ENCODE results near the gene GPATCH4.

Gene GPATCH4

DNA sequence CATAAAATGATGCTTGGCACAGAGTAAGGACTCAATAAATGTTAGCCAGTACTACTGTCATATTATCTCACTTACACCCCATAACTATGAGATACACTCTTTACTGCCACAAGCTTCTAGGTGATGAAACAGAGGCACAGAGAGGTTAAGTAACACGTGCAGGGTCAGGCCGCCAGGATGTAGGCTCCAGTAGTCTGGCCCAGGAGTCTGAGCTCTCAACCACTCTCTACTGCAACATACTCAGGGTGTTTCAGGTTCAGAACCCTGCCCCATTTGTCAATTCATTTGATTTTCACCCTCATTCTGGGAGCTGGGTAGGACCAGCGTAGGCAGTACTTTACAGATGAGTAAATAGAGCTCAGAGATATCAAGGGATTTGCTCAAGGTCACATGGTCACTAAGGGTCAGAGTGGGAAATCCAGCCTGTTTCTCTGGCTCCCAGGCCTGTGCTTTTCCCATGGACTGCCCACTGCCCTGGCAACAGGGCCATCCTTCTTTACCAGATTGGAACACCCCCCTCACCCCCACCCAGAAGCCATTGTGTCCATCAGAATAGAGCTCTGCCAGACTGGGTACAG lies 50.1 kb downstream of the GPATCH4 start:
- no peak for DNase-seq (ENCODE audit: low read depth in 2 of 2, low spot score in 1 of 2)

GRCh38 chr1:156550346-156550745 lies 50.9 kb downstream of the GPATCH4 start:
- no peak for DNase-seq (ENCODE audit: low read depth in 2 of 2, low spot score in 1 of 2)

DNA sequence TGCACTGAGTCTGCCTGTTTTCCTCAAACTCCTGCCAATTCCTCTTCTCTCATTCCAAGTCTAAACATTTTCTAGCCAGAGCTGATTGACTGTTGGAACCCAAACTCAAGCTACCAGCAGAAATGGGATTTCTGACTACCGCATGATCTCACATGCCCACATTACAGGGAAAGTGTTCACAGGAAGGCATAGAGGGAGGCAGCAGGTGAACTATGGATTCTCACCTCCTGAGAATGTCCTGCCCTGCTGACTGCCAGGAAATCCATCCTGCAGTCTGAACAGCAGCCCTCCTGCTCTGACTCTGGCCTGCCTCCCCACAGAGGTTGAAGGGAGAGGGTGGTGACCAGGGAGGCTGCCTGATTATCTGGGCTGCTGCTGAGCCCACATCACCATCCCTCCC lies 51.4 kb downstream of the GPATCH4 start:
- no peak for DNase-seq (ENCODE audit: low read depth in 2 of 2, low spot score in 1 of 2)

DNA sequence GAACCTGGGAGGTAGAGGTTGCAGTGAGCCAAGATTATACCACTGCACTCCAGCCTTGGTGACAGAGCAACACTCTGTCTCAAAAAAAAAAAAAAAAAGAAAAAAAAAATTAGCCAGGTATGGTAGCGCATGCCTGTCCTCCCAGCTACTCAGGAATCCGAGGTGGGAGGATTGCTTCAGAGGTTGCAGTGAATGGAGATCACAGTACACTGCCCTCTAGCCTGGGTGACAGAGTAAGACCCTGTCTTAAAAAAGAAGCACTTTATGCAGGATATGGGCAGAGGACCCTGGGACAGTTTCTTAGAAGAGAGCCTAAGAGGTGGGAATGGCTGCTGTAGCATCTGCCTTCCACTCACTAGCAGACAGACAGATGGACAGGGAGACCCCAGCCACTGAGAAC lies 51.9 kb downstream of the GPATCH4 start:
- no peak for DNase-seq (ENCODE audit: low read depth in 2 of 2, low spot score in 1 of 2)

DNA sequence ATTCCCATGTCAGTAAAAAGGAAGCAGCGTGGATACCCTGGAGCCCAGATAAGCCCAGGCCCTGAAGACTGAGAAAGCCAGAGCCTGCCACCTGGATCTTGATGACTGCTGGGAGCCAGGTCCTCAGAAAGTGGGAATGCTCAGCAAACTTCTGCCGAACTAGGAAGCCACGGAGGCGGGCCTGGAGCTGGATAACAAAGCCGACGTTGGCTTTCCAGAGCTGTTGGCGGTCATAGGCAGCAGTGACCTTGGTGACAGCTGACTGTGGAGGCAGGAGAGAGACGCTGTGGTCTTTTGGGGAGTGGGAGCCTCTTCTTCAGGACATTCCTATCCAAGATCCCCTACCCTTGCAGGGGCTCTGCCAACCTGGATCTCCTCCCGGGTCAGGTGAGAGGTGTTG lies 53.3 kb downstream of the GPATCH4 start:
- DNase-seq (ENCODE audit: low read depth in 2 of 2, low spot score in 1 of 2) = no peak

- DNase-seq (ENCODE audit: low read depth in 2 of 2, low spot score in 1 of 2) = no peak
These were observed 53.8 kb downstream of the GPATCH4 start for GRCh38 chr1:156547434-156547833.

- DNase-seq (ENCODE audit: low read depth in 2 of 2, low spot score in 1 of 2) = no peak
These were observed 55.0 kb downstream of the GPATCH4 start for GRCh38 chr1:156546267-156546666.

- DNase-seq (ENCODE audit: low read depth in 2 of 2, low spot score in 1 of 2) = no peak
These were observed 56.6 kb downstream of the GPATCH4 start for GRCh38 chr1:156544592-156545102.

Data from stimulated activated CD8-positive, alpha-beta memory T cell treated with anti-CD3 and anti-CD28 coated beads, Interleukin-4, amount 100 ng/mL, for 4 hours (primary cell).